Panc1 (cell line): Measurements from ENCODE around the gene NHS.

Source experiments
- POLR2AphosphoS5 ChIP-seq: IDR thresholded peaks from 2 replicates; pipeline ENCODE4 v1.6.1; 2012; ENCODE audit warnings: mild to moderate bottlenecking, low read depth, low read length, moderate library complexity
- SIN3A ChIP-seq: IDR thresholded peaks from 2 replicates; pipeline ENCODE4 v1.6.1; 2012; ENCODE audit warnings: low read depth, mild to moderate bottlenecking, low read length, moderate library complexity, borderline replicate concordance; ENCODE audit not compliant: insufficient read depth
- TCF7L2 ChIP-seq: IDR thresholded peaks from 2 replicates; pipeline ENCODE4 v1.6.1; 2011; ENCODE audit warnings: mild to moderate bottlenecking, low read depth, low read length, inconsistent platforms
- TF ChIP-seq, protein P1 (sequence below): fragments of 450-650 bp; IDR thresholded peaks from 2 replicates; pipeline ENCODE4 v1.5.1; 2017; ENCODE audit warnings: mild to moderate bottlenecking
- TF ChIP-seq, protein P2 (sequence below), 2 experiments: IDR thresholded peaks; 2 replicates each; pipeline ENCODE4 v1.6.1; 2011 to 2012; ENCODE audit warnings: low read depth in 2 of 2, control low read depth in 1 of 2, low read length in 1 of 2, mild to moderate bottlenecking in 1 of 2, moderate library complexity in 1 of 2; ENCODE audit not compliant: insufficient read depth in 1 of 2

DNA sequence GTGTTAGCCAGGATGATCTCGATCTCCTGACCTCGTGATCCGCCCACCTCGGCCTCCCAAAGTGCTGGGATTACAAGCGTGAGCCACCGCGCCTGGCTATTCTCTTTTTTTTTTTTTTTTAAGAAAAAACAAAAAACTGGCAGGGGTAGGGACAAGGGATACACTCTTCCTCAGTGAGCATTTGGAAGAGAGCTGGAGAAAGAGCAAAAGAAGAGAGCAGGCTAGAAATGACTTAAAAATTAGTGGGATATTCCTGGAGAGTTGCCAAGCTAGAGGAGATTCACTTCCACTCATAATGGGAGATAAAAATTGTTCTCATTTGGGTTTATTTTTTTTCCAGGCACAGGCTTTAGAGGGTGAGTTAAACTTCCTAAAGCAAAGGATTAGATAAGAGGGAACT lies 222.3 kb downstream of the NHS start:
- TF ChIP-seq, protein P1, sequence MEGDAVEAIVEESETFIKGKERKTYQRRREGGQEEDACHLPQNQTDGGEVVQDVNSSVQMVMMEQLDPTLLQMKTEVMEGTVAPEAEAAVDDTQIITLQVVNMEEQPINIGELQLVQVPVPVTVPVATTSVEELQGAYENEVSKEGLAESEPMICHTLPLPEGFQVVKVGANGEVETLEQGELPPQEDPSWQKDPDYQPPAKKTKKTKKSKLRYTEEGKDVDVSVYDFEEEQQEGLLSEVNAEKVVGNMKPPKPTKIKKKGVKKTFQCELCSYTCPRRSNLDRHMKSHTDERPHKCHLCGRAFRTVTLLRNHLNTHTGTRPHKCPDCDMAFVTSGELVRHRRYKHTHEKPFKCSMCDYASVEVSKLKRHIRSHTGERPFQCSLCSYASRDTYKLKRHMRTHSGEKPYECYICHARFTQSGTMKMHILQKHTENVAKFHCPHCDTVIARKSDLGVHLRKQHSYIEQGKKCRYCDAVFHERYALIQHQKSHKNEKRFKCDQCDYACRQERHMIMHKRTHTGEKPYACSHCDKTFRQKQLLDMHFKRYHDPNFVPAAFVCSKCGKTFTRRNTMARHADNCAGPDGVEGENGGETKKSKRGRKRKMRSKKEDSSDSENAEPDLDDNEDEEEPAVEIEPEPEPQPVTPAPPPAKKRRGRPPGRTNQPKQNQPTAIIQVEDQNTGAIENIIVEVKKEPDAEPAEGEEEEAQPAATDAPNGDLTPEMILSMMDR, result no peak
- no peak for TF ChIP-seq TCF7L2
- TF ChIP-seq POLR2AphosphoS5, result no peak
- TF ChIP-seq SIN3A, result no peak
- TF ChIP-seq, protein P2, sequence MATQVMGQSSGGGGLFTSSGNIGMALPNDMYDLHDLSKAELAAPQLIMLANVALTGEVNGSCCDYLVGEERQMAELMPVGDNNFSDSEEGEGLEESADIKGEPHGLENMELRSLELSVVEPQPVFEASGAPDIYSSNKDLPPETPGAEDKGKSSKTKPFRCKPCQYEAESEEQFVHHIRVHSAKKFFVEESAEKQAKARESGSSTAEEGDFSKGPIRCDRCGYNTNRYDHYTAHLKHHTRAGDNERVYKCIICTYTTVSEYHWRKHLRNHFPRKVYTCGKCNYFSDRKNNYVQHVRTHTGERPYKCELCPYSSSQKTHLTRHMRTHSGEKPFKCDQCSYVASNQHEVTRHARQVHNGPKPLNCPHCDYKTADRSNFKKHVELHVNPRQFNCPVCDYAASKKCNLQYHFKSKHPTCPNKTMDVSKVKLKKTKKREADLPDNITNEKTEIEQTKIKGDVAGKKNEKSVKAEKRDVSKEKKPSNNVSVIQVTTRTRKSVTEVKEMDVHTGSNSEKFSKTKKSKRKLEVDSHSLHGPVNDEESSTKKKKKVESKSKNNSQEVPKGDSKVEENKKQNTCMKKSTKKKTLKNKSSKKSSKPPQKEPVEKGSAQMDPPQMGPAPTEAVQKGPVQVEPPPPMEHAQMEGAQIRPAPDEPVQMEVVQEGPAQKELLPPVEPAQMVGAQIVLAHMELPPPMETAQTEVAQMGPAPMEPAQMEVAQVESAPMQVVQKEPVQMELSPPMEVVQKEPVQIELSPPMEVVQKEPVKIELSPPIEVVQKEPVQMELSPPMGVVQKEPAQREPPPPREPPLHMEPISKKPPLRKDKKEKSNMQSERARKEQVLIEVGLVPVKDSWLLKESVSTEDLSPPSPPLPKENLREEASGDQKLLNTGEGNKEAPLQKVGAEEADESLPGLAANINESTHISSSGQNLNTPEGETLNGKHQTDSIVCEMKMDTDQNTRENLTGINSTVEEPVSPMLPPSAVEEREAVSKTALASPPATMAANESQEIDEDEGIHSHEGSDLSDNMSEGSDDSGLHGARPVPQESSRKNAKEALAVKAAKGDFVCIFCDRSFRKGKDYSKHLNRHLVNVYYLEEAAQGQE (IDR thresholded peaks at IDR 0.05; ENCODE audit: insufficient read depth in 1 of 2, low read depth in 2 of 2, low read length in 1 of 2), result no peak
